Omental fat pad (tissue), 4 donors: ENCODE measurements around the gene C8G. TPM values are rescaled to one million over a fixed set of nuclear protein-coding genes. Genes with fewer than 3 reads are reported as not detected.

Experiments
- ATAC-seq: fragments of 150-250 bp; one replicate; pipeline ENCODE4 v1.9.1; 2016; ENCODE audit warnings: mild to moderate bottlenecking, moderate library complexity; ENCODE audit not compliant: low FRiP score
- DNase-seq: peaks from one replicate; pipeline ENCODE4 v3.0.0-alpha.2; 2019; ENCODE audit warnings: low spot score
- CTCF ChIP-seq, 3 donors: fragments of 450-650 bp; IDR thresholded peaks; one replicate each; pipeline ENCODE4 v1.5.1; 2016 to 2017; ENCODE audit warnings: antibody characterized with exemption in 3 of 3, mild to moderate bottlenecking in 3 of 3, moderate library complexity in 2 of 3
- total RNA-seq, 4 donors: library from RNA; depleted of rRNA; stranded (reverse); fragments of >200 nt; gene quantifications; one replicate each; pipeline ENCODE4 v1.1.0, GENCODE V29; 2016

C8G gene
- total RNA-seq, 4 donors from 2014 or later, result 4.3 TPM; not detected in 3

- DNase-seq (no peak), ATAC-seq (peak; percentile 17)
- no peak for TF ChIP-seq CTCF (IDR thresholded peaks at IDR 0.05)
Observed at GRCh38 chr9:136910901-136911245, 34.2 kb upstream of the C8G start.

GRCh38 chr9:136913701-136914438 lies 31.2 kb upstream of the C8G start:
- TF ChIP-seq CTCF (IDR thresholded peaks at IDR 0.05), result no peak
- DNase-seq (no peak), ATAC-seq (no peak)

GRCh38 chr9:136915632-136916329 lies 29.3 kb upstream of the C8G start:
- no peak for ATAC-seq

GRCh38 chr9:136916330-136917184 lies 28.5 kb upstream of the C8G start:
- no peak for DNase-seq
- no peak for TF ChIP-seq CTCF (IDR thresholded peaks at IDR 0.05)
- no peak for ATAC-seq

More at GRCh38 chr9:136915632-136916329, 29.3 kb upstream of the C8G start:
- TF ChIP-seq CTCF (IDR thresholded peaks at IDR 0.05), result no peak
- no peak for DNase-seq

- no peak for ATAC-seq
Observed at GRCh38 chr9:136917902-136918301, 27.1 kb upstream of the C8G start.

GRCh38 chr9:136920069-136920468 lies 25.0 kb upstream of the C8G start:
- no peak for ATAC-seq
- DNase-seq, result no peak
- no peak for TF ChIP-seq CTCF (IDR thresholded peaks at IDR 0.05)

More at GRCh38 chr9:136917902-136918301, 27.1 kb upstream of the C8G start:
- TF ChIP-seq CTCF (IDR thresholded peaks at IDR 0.05), result no peak
- no peak for DNase-seq
